Naive thymus-derived CD4-positive, alpha-beta T cell (primary cell): ENCODE data around the gene PRPF8. TPM values are rescaled to one million over a fixed set of nuclear protein-coding genes. Genes with fewer than 3 reads are reported as not detected.

Experiments
- ATAC-seq: fragments of 150-1000 bp; cut with Tn5 transposase; 2 replicates; pipeline ENCODE4 v1.10.0; 2021; ENCODE audit warnings: mild to moderate bottlenecking, moderate library complexity
- CTCF ChIA-PET: fragments of 350-600 bp; sonication (Branson Sonifier 250); formaldehyde crosslinking; loops from one replicate; lab custom pipeline; 2021; ENCODE audit warnings: antibody characterized with exemption; lab: Charles Lee
- POLR2A ChIA-PET: fragments of 350-600 bp; sonication (Branson Sonifier 250); formaldehyde crosslinking; loops from one replicate; lab custom pipeline; 2021; ENCODE audit warnings: antibody characterized with exemption, inconsistent platforms; lab: Charles Lee
- DNase-seq, 9 donors: peaks; one replicate each; pipeline versions ENCODE4 v3.0.0 to v3.0.0-alpha.2; 2020 to 2022; ENCODE audit warnings: mixed read lengths in 1 of 9
- H3K27ac ChIP-seq: one replicate; pipeline ENCODE4 v1.7.0; 2013; ENCODE audit warnings: mild to moderate bottlenecking, low read depth, low read length, moderate library complexity
- H3K27me3 ChIP-seq, 2 donors: one replicate each; pipeline ENCODE4 v1.7.0; 2013; ENCODE audit warnings: low read length in 2 of 2, mild to moderate bottlenecking in 2 of 2, moderate library complexity in 2 of 2; ENCODE audit not compliant: control insufficient read depth in 2 of 2, insufficient read depth in 2 of 2
- H3K36me3 ChIP-seq, 3 experiments: 1 replicate in 2 of 3; 2 replicates in 1 of 3; pipeline ENCODE4 v1.7.0; 2013; ENCODE audit warnings: low read length in 3 of 3, mild to moderate bottlenecking in 3 of 3, moderate library complexity in 1 of 3; ENCODE audit not compliant: insufficient read depth in 3 of 3, control insufficient read depth in 2 of 3
- H3K4me1 ChIP-seq, 2 donors: one replicate each; pipeline ENCODE4 v1.7.0; 2013; ENCODE audit warnings: low read length in 2 of 2, mild to moderate bottlenecking in 2 of 2, moderate library complexity in 1 of 2; ENCODE audit not compliant: control insufficient read depth in 2 of 2, insufficient read depth in 2 of 2
- H3K4me3 ChIP-seq: 2 replicates; pipeline ENCODE4 v1.7.0; 2013; ENCODE audit warnings: mild to moderate bottlenecking, low read length
- H3K9me3 ChIP-seq, 3 experiments: 1 replicate in 2 of 3; 2 replicates in 1 of 3; pipeline ENCODE4 v1.7.0; 2013; ENCODE audit warnings: low read length in 3 of 3; ENCODE audit not compliant: control insufficient read depth in 2 of 3
- H3K27ac Mint-ChIP-seq, 9 donors: one replicate each; pipeline ENCODE4 v1.8.0; 2020 to 2022; ENCODE audit warnings: mixed read lengths in 9 of 9, mild to moderate bottlenecking in 8 of 9, moderate library complexity in 5 of 9, inconsistent platforms in 2 of 9
- H3K27me3 Mint-ChIP-seq, 5 donors: one replicate each; pipeline ENCODE4 v1.8.0; 2021 to 2022; ENCODE audit warnings: mixed read lengths in 5 of 5, mild to moderate bottlenecking in 1 of 5
- H3K36me3 Mint-ChIP-seq, 5 donors: one replicate each; pipeline ENCODE4 v1.8.0; 2020 to 2022; ENCODE audit warnings: mixed read lengths in 5 of 5, mild to moderate bottlenecking in 3 of 5, inconsistent platforms in 1 of 5
- H3K4me1 Mint-ChIP-seq, 7 donors: one replicate each; pipeline ENCODE4 v1.8.0; 2020 to 2022; ENCODE audit warnings: mixed read lengths in 7 of 7, mild to moderate bottlenecking in 3 of 7, inconsistent platforms in 1 of 7
- H3K4me3 Mint-ChIP-seq, 10 donors: one replicate each; pipeline ENCODE4 v1.8.0; 2020 to 2022; ENCODE audit warnings: mild to moderate bottlenecking in 10 of 10, mixed read lengths in 10 of 10, moderate library complexity in 6 of 10, inconsistent platforms in 2 of 10
- H3K9me3 Mint-ChIP-seq, 11 donors: one replicate each; pipeline ENCODE4 v1.8.0; 2020 to 2022; ENCODE audit warnings: mixed read lengths in 11 of 11, mild to moderate bottlenecking in 4 of 11, inconsistent platforms in 1 of 11, moderate library complexity in 1 of 11
- intact Hi-C, 2 donors: fragments of 100-400 bp; cut with micrococcal nuclease; formaldehyde crosslinking; loops; one replicate each; pipeline ENCODE4 v1.15.1; 2023
- polyA plus RNA-seq, 2 donors: library from polyadenylated mRNA; unstranded; fragments of 300-500 nt; fragmentation: Illumina TruSeq; gene quantifications; one replicate each; pipeline ENCODE4 v1.2.3, GENCODE V29; 2021
- total RNA-seq, 6 experiments: library from RNA in 5 of 6; stranded (reverse) in 5 of 6; gene quantifications; 1 replicate in 5 of 6; 2 replicates in 1 of 6; pipeline ENCODE4 v1.2.3 and lab custom pipeline; 2021 to 2026

The PRPF8 gene
- total and polyA plus RNA-seq, 7 experiments from 2014 or later = 167 to 554 (median 436) TPM

GRCh38 chr17:1650731-1651558 lies 33.7 kb downstream of the PRPF8 start:
- Mint-ChIP-seq H3K27me3 (no peaks in the 10 kb centered on the region), H3K27ac (peak overlapping the region in 2 of 9 donors; percentile 43 to 50), H3K36me3 (peaks cover 4 to 30% (median 18%) of the 10 kb centered on the region in 5 donors), H3K4me1 (peaks cover 0 to 23% (median 5%) of the 10 kb centered on the region in 7 donors), H3K4me3 (peak overlapping the region in 1 of 10 donors; percentile 70), H3K9me3 (no peaks in the 10 kb centered on the region)
- H3K27ac ChIP-seq = no peak overlapping the region
- no peaks in the 10 kb centered on the region for H3K27me3 ChIP-seq
- ATAC-seq = no peak
- peak in 1 of 9 donors; percentile 10 for DNase-seq
- H3K9me3 ChIP-seq = no peaks in the 10 kb centered on the region
- POLR2A ChIA-PET = no interaction called here
- H3K36me3 ChIP-seq = peaks cover 30 to 58% (median 31%) of the 10 kb centered on the region in 3 experiments
- peaks cover 8 to 11% of the 10 kb centered on the region in 2 donors for H3K4me1 ChIP-seq
- CTCF ChIA-PET = interaction anchor here (1.0 to 1.5 kb wide), 2 partner anchors 10 to 15 kb away, joined by 5 to 6 read pairs; no protein-coding TSS in a partner anchor
- intact Hi-C loops = no loop called here
- no peak overlapping the region for H3K4me3 ChIP-seq

GRCh38 chr17:1649844-1650501 lies 34.7 kb downstream of the PRPF8 start, which contains the start of gene RILP:
RILP (minus strand) TSS chr17:1649866; CDS start chr17:1649804, 62 bp downstream.
- H3K4me3 ChIP-seq = peak within 1 kb of the TSS; percentile 64
- peak in 1 of 9 donors; percentile 24 for DNase-seq

GRCh38 chr17:1648963-1649843 lies 35.5 kb downstream of the PRPF8 start:
- POLR2A ChIA-PET = interaction anchor here (0.5 to 3.1 kb wide), 14 partner anchors 14 to 862 kb away, joined by 3 to 27 read pairs (median 4); partner anchors contain the start of genes METTL16, RPA1, SLC43A2 and SMYD4
- Mint-ChIP-seq H3K4me3 (peak overlapping the region; percentile 65 to 81 (median 74)), H3K9me3 (no peaks in the 10 kb centered on the region), H3K27ac (peak overlapping the region in 5 of 9 donors; percentile 38 to 58 (median 55)), H3K4me1 (peaks cover 0 to 38% (median 10%) of the 10 kb centered on the region in 7 donors), H3K27me3 (no peaks in the 10 kb centered on the region), H3K36me3 (peaks cover 4 to 22% (median 11%) of the 10 kb centered on the region in 5 donors)
- intact Hi-C loops = loop anchor here (1.0 to 10.0 kb wide), 16 partner anchors 20 to 752 kb away; partner anchors contain the start of genes SLC43A2 (in 2 of the 2), SMG6 (in 2 of the 2), SRR (in 2 of the 2) and INPP5K (in 1 of the 2)
- H3K4me3 ChIP-seq = peak overlapping the region; percentile 64
- ATAC-seq (peak; percentile 90), DNase-seq (peak; percentile 88 to 97 (median 93))
- no peaks in the 10 kb centered on the region for H3K27me3 ChIP-seq
- CTCF ChIA-PET = interaction anchor here (0.5 to 1.8 kb wide), 16 partner anchors 10 to 396 kb away, joined by 3 to 8 read pairs (median 4); partner anchors contain the start of gene SLC43A2
- peaks cover 19 to 43% (median 27%) of the 10 kb centered on the region in 3 experiments for H3K36me3 ChIP-seq
- H3K4me1 ChIP-seq = peaks cover 15 to 21% of the 10 kb centered on the region in 2 donors
- peak overlapping the region; percentile 69 for H3K27ac ChIP-seq
- no peaks in the 10 kb centered on the region for H3K9me3 ChIP-seq

More at GRCh38 chr17:1649844-1650501, 34.7 kb downstream of the PRPF8 start, which contains the start of gene RILP:
- ChIA-PET POLR2A (interaction anchor here (0.9 to 3.1 kb wide), 8 partner anchors 21 to 861 kb away, joined by 3 to 27 read pairs (median 4); partner anchors contain the start of genes METTL16, RPA1, SLC43A2 and SMYD4), CTCF (interaction anchor here (0.7 to 1.8 kb wide), 11 partner anchors 9 to 86 kb away, joined by 3 to 8 read pairs (median 4); no protein-coding TSS in a partner anchor)
- H3K27me3 Mint-ChIP-seq = no peaks in the 10 kb centered on the region
- peaks cover 0 to 32% (median 7%) of the 10 kb centered on the region in 7 donors for H3K4me1 Mint-ChIP-seq
- H3K27ac ChIP-seq = peak within 1 kb of the TSS; percentile 69
- peak; percentile 6 for ATAC-seq
- H3K4me1 ChIP-seq = peaks cover 11 to 17% of the 10 kb centered on the region in 2 donors
- H3K36me3 ChIP-seq = peaks cover 25 to 51% (median 29%) of the 10 kb centered on the region in 3 experiments
- H3K9me3 Mint-ChIP-seq = no peaks in the 10 kb centered on the region
- no peaks in the 10 kb centered on the region for H3K9me3 ChIP-seq
- H3K27me3 ChIP-seq = no peaks in the 10 kb centered on the region
- H3K36me3 Mint-ChIP-seq = peaks cover 4 to 25% (median 14%) of the 10 kb centered on the region in 5 donors
- intact Hi-C loops = loop anchor here (1.0 to 10.0 kb wide), 16 partner anchors 21 to 751 kb away; partner anchors contain the start of genes SLC43A2 (in 2 of the 2), SMG6 (in 2 of the 2), SRR (in 2 of the 2) and INPP5K (in 1 of the 2)
- peak within 1 kb of the TSS; percentile 65 to 81 (median 75) for H3K4me3 Mint-ChIP-seq
- H3K27ac Mint-ChIP-seq = peak within 1 kb of the TSS in 6 of 9 donors; percentile 38 to 72 (median 51)

- peak overlapping the region; percentile 65 to 81 (median 74) for H3K4me3 Mint-ChIP-seq
- ChIA-PET POLR2A (interaction anchor here (0.5 to 3.1 kb wide), 12 partner anchors 15 to 863 kb away, joined by 3 to 27 read pairs (median 4); partner anchors contain the start of genes METTL16, RPA1, SLC43A2 and SMYD4), CTCF (interaction anchor here (0.5 to 1.8 kb wide), 13 partner anchors 10 to 396 kb away, joined by 3 to 8 read pairs (median 4); partner anchors contain the start of gene SLC43A2)
- H3K9me3 Mint-ChIP-seq = no peaks in the 10 kb centered on the region
- peaks cover 0 to 2% (median 0%) of the 10 kb centered on the region in 5 donors for H3K27me3 Mint-ChIP-seq
- H3K4me1 ChIP-seq = peaks cover 20 to 27% of the 10 kb centered on the region in 2 donors
- peak; percentile 0 for ATAC-seq
- peak overlapping the region in 6 of 9 donors; percentile 32 to 47 (median 40) for H3K27ac Mint-ChIP-seq
- no peaks in the 10 kb centered on the region for H3K27me3 ChIP-seq
- H3K9me3 ChIP-seq = no peaks in the 10 kb centered on the region
- peak overlapping the region; percentile 62 for H3K4me3 ChIP-seq
- H3K36me3 Mint-ChIP-seq = peaks cover 3 to 14% (median 4%) of the 10 kb centered on the region in 5 donors
- peaks cover 0 to 41% (median 13%) of the 10 kb centered on the region in 7 donors for H3K4me1 Mint-ChIP-seq
- H3K36me3 ChIP-seq = peaks cover 11 to 35% (median 19%) of the 10 kb centered on the region in 3 experiments
- peak overlapping the region; percentile 63 for H3K27ac ChIP-seq
- DNase-seq = no peak
- intact Hi-C loops = loop anchor here (2.0 to 10.0 kb wide), 9 partner anchors 20 to 752 kb away; partner anchors contain the start of genes INPP5K (in 1 of the 2), MNT (in 1 of the 2), OVCA2 (in 1 of the 2) and RTN4RL1 (in 1 of the 2)
These were observed 36.3 kb downstream of the PRPF8 start for GRCh38 chr17:1648173-1648962.
